HG03457 (cell line): ENCODE measurements around the gene FBXO8.
"Not testable (repeated sequence)": the region's sequence is repeated elsewhere in the genome, so short reads cannot be mapped to it uniquely, and the experiment has no call there.

Experiments used
- ATAC-seq: cut with Tn5 transposase; IDR thresholded peaks from one replicate; pipeline ENCODE4 v1.9.1; 2021; ENCODE audit warnings: moderate number of reproducible peaks; ENCODE audit not compliant: unreplicated experiment

The FBXO8 gene

GRCh38 chr4:174284487-174284886, 1.0 kb upstream of the FBXO8 start:
- no peak for ATAC-seq

- ATAC-seq = peak; percentile 98
Observed at GRCh38 chr4:174282836-174283506, 496 bp downstream of the FBXO8 start.

GRCh38 chr4:174281901-174282300, 1.6 kb downstream of the FBXO8 start:
- ATAC-seq = no peak

- no peak for ATAC-seq
Observed at GRCh38 chr4:174281182-174281737, 2.2 kb downstream of the FBXO8 start.

GRCh38 chr4:174279433-174280155, 3.9 kb downstream of the FBXO8 start:
- no peak for ATAC-seq

- no peak for ATAC-seq
Observed at GRCh38 chr4:174278467-174278866, 5.0 kb downstream of the FBXO8 start.

- no peak for ATAC-seq
Observed at GRCh38 chr4:174277433-174277832, 6.0 kb downstream of the FBXO8 start.

- ATAC-seq = no peak
Observed at GRCh38 chr4:174275101-174275500, 8.4 kb downstream of the FBXO8 start.

- no peak for ATAC-seq
Observed at GRCh38 chr4:174274436-174274835, 9.0 kb downstream of the FBXO8 start.

GRCh38 chr4:174273930-174274329, 9.5 kb downstream of the FBXO8 start:
- no peak for ATAC-seq

GRCh38 chr4:174266416-174266815, 17.1 kb downstream of the FBXO8 start:
- ATAC-seq = no peak

GRCh38 chr4:174265916-174266315, 17.6 kb downstream of the FBXO8 start:
- no peak for ATAC-seq

- ATAC-seq = no peak
Observed at GRCh38 chr4:174263445-174263736, 20.1 kb downstream of the FBXO8 start.

GRCh38 chr4:174262624-174263444, 20.6 kb downstream of the FBXO8 start:
- no peak for ATAC-seq

GRCh38 chr4:174261432-174261831, 22.0 kb downstream of the FBXO8 start:
- ATAC-seq = not testable (repeated sequence)

GRCh38 chr4:174260099-174260498, 23.4 kb downstream of the FBXO8 start:
- ATAC-seq = peak; percentile 81

- ATAC-seq = no peak
Observed at GRCh38 chr4:174259580-174259979, 23.9 kb downstream of the FBXO8 start.

GRCh38 chr4:174256277-174256713, 27.2 kb downstream of the FBXO8 start:
- ATAC-seq = no peak

- no peak for ATAC-seq
Observed at GRCh38 chr4:174255786-174256185, 27.7 kb downstream of the FBXO8 start.

GRCh38 chr4:174255374-174255773, 28.1 kb downstream of the FBXO8 start:
- no peak for ATAC-seq

GRCh38 chr4:174254613-174255012, 28.9 kb downstream of the FBXO8 start:
- no peak for ATAC-seq

GRCh38 chr4:174252412-174252811, 31.1 kb downstream of the FBXO8 start:
- ATAC-seq = no peak
